GM18499 (cell line): Measurements from ENCODE around the gene PXMP2.
"Not testable (repeated sequence)": the region's sequence is repeated elsewhere in the genome, so short reads cannot be mapped to it uniquely, and the experiment has no call there.

Source experiments
- ATAC-seq: cut with Tn5 transposase; IDR thresholded peaks from one replicate; pipeline ENCODE4 v1.9.1; 2021; ENCODE audit warnings: moderate number of reproducible peaks; ENCODE audit not compliant: insufficient read depth, unreplicated experiment

The PXMP2 gene

DNA sequence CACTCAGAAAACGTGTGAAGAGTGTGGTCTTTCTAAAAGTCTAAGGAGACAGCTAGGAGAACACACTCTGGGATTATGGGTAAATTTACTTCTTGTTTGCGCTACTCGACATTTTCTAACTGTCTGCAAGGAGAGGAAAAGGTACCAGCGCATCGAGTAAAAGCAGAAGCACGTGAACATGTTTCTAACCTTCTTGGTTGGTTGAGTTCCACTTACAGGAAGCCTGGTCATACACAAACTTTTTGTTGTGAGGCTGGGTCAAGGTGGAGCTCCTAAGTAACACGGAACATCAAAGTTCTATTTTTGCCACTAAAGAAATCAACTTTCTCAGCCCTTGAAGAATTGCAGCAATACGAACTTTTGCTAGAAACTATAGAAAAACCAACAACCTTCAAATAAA is 54.2 kb downstream of the PXMP2 start:
- no peak for ATAC-seq

DNA sequence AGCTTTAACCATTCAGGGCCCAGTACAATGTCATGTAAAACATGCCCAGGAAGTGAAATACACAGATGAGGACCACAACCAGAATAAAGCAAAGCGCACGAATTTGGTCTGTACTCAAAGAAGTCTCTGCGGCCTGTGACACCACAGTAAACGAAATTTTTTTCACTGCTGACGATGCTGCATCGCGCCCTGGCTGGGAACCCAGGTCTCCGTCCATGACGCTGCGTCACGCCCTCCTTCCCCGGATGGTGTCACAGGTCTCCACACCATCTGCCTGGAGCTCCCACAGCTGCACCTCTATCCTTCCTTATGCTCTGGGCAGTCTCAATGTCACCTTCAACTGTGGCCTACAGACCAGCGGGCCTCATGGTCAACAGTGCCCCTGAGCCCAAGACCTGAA is 56.4 kb downstream of the PXMP2 start:
- no peak for ATAC-seq

DNA sequence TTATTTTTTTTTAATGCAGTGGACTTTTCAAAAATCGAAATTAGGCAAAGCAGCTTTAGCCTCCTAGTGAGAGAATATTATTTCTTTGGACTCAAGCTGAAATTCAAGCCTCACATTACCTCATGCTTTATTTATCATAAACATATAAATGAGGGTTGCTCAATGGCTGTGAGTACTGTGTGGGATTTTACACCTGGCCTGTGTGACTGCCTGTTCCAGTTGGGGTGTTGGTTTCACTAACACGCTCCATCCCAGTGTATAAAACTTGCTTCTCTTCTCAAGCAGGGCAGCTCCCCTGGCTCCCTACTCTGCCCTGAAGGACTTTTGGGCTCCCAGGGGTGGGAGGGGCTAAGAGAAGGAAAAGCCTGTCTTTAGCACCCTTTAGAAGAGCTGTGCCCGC is 59.2 kb downstream of the PXMP2 start:
- no peak for ATAC-seq

DNA sequence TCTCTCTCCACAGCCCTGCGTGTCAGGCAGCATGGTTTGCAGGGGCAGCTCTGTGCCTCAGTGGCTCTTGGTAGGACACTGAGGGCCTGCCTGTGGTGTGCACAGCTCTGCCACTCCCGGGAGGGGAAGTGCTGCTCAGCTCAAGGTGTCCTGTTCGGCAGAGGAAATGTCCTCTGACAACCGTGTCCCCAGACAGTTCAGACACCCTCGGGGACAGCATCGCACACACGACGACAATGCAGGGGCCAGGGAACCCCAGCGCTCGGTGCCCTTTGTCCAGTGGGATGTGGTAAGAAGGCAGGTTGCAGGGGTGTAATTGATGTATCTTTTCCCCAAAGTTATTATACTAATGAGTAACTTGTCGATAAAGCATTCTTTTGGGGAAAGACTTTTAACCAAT is 60.0 kb downstream of the PXMP2 start:
- no peak for ATAC-seq

DNA sequence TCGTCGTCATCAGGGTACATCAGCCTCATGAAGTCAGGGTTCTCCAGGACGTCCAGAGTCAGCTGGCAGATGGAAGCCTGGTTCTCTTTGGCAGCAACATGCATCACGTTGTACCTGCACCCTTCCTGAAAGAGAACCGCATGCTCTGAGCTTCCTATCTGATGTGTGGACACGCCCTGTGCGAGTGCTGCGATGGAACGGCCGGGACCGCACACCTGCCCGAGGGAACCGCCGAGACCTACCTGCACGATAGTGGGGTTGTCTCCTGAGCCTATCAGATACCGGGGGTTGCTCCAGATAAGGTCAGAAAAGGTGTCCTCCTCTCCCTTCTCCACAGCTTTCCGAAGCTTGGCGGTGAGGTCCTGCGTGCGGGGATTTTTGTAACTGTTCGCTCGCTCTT is 60.5 kb downstream of the PXMP2 start:
- ATAC-seq: no peak

DNA sequence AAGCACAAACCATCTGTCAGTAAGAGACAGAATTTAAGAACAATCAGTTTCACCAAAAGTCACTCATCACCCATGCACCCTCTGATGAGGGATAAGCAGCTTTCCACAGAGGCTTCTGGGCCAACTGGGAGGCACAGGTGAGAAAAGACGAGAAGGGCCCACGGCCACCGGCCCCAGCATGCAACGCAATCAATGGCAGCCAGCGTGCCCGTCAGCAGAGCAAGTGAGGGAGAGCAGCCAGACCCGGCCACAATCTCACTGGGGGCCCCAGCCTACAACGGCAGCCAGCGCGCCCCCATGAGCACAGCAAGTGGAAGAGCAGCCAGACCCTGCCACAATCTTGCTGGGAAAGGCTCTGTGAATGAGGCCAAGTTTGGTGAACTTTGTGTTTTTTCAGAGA is 60.9 kb downstream of the PXMP2 start:
- ATAC-seq: no peak

DNA sequence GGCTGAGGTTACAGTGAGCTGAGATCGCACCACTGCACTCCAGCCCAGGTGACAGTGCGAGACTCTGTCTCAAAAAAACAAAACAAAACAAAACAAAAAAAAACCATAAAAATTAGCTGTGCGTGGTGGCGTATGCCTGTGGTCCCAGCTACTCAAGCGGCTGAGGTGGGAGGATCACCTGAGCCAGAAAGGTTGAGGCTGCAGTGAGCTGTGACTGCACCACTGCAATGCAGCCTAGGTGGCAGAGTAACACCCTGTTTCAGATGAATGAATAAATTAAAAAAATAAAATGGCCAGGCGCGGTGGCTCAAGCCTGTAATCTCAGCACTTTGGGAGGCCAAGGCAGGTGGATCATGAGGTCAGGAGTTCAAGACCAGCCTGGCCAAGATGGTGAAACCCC is 66.3 kb downstream of the PXMP2 start:
- not testable (repeated sequence) for ATAC-seq

DNA sequence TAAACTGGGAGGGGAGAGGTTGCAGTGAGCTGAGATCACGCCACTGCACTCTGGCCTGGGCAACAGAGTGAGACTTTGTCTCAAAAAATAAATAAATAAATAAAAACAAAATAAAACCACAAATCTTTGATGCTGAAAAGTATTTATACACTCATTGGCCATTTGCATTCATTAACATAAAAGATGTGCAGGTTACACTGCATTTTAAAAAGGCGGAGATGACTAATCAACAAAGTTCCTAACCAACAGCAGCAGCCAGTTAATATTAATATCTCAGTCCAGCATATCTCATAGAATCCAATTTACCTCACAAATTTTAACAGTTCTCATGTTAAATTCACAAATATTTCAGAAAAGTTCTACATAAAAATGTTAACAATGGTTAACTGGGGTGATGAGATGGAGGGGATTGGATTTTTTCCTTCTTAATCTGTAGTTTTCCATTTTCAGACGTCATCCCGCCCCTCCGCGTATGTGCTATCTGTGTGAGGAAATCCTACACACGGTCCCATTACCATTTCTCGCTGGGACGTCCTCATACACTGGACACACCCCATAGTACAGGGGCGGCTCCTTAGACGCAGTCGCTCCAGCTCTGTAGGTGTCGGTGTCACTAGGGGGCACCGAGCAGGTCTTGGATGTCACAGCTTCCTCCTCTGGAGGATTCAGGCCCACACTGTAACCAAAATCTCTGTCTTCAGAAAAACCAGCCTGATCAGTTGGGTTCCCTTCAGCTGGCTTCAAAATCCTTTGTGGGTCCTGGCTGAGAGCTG is 67.0 kb downstream of the PXMP2 start:
- ATAC-seq: no peak
